Astrocyte of the cerebellum (primary cell): ENCODE results near the gene NTN3.
A peak's percentile ranks its signal among the peaks of the same experiment; 100 is the strongest.

Experiments
- DNase-seq: peaks from one replicate; pipeline ENCODE4 v3.0.0-alpha.2; 2011; ENCODE audit warnings: low read depth
- H3K4me3 ChIP-seq: 2 replicates; pipeline ENCODE4 v1.5.1; 2011; ENCODE audit warnings: mild to moderate bottlenecking, low read depth, low read length, moderate library complexity
- CTCF ChIP-seq: IDR thresholded peaks from 2 replicates; pipeline ENCODE4 v1.5.1; 2012; ENCODE audit warnings: low read length, low read depth, moderate library complexity, mild to moderate bottlenecking; ENCODE audit errors: missing control alignments
- in situ Hi-C: cut with HindIII; loops from 2 replicates; pipeline ENCODE4 v1.10.0; 2017; ENCODE audit warnings: low sequenced_read_pairs

NTN3 gene

GRCh38 chr16:2516391-2517240 is 45.5 kb downstream of the NTN3 start:
- peak overlapping the region; percentile 9 for H3K4me3 ChIP-seq
- TF ChIP-seq CTCF, result no peak
- DNase-seq, result no peak
- in situ Hi-C loops, result no loop called here

GRCh38 chr16:2517954-2518605 is 47.0 kb downstream of the NTN3 start:
- in situ Hi-C loops, result no loop called here
- TF ChIP-seq CTCF, result no peak
- DNase-seq, result no peak
- H3K4me3 ChIP-seq, result no peak overlapping the region

GRCh38 chr16:2518823-2519710 is 48.0 kb downstream of the NTN3 start:
- in situ Hi-C loops, result no loop called here

GRCh38 chr16:2519711-2520080 is 48.6 kb downstream of the NTN3 start:
- DNase-seq, result no peak
- in situ Hi-C loops, result no loop called here
- peak overlapping the region; percentile 61 for H3K4me3 ChIP-seq
- no peak for TF ChIP-seq CTCF

More at GRCh38 chr16:2518823-2519710, 48.0 kb downstream of the NTN3 start:
- no peak overlapping the region for H3K4me3 ChIP-seq
- TF ChIP-seq CTCF, result no peak
- DNase-seq, result no peak

- H3K4me3 ChIP-seq, result peak within 1 kb of the TSS; percentile 61
- peak; percentile 76 for DNase-seq
- in situ Hi-C loops, result no loop called here
- no peak for TF ChIP-seq CTCF
These were observed 49.1 kb downstream of the NTN3 start, which contains the start of gene AMDHD2 for GRCh38 chr16:2520097-2520783. Gene AMDHD2, plus strand, starts transcription at chr16:2520371. Its CDS starts 88 bp downstream, at chr16:2520459.
